Measurements from ENCODE around the gene FOXRED2. TPM values are rescaled to one million over a fixed set of nuclear protein-coding genes. Genes with fewer than 3 reads are reported as not detected.
"Not testable (repeated sequence)": the region's sequence is repeated elsewhere in the genome, so short reads cannot be mapped to it uniquely, and the experiment has no call there.

Gene FOXRED2
- total RNA-seq, 2 experiments from 2014 or later = 16.7 to 17.5 TPM

- ChIA-PET POLR2A (interaction anchor here (0.7 to 1.8 kb wide), 9 partner anchors 10 to 126 kb away, joined by 3 to 9 read pairs (median 3); no protein-coding TSS in a partner anchor), CTCF (interaction anchor here (1.0 to 1.7 kb wide), 3 partner anchors 67 to 151 kb away, joined by 3 to 5 read pairs (median 3); no protein-coding TSS in a partner anchor)
- intact Hi-C loops (cut with micrococcal nuclease) = loop anchor here (5.0 kb wide), 2 partner anchors 85 to 120 kb away; no protein-coding TSS in a partner anchor
- Mint-ChIP-seq H3K4me3 (peak overlapping the region; percentile 56), H3K27ac (peak overlapping the region; percentile 95), H3K27me3 (no peaks in the 10 kb centered on the region), H3K36me3 (ENCODE audit: low read depth) (no peaks in the 10 kb centered on the region), H3K9me3 (no peaks in the 10 kb centered on the region), H3K4me1 (ENCODE audit: low read depth) (peaks cover 48% of the 10 kb centered on the region)
- ATAC-seq (peak; percentile 14), DNase-seq (peak; percentile 72)
- TF ChIP-seq, protein P1, sequence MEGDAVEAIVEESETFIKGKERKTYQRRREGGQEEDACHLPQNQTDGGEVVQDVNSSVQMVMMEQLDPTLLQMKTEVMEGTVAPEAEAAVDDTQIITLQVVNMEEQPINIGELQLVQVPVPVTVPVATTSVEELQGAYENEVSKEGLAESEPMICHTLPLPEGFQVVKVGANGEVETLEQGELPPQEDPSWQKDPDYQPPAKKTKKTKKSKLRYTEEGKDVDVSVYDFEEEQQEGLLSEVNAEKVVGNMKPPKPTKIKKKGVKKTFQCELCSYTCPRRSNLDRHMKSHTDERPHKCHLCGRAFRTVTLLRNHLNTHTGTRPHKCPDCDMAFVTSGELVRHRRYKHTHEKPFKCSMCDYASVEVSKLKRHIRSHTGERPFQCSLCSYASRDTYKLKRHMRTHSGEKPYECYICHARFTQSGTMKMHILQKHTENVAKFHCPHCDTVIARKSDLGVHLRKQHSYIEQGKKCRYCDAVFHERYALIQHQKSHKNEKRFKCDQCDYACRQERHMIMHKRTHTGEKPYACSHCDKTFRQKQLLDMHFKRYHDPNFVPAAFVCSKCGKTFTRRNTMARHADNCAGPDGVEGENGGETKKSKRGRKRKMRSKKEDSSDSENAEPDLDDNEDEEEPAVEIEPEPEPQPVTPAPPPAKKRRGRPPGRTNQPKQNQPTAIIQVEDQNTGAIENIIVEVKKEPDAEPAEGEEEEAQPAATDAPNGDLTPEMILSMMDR (IDR thresholded peaks at IDR 0.05) = peak; percentile 18
Observed at GRCh38 chr22:36452250-36452977, 54.4 kb downstream of the FOXRED2 start.

DNA sequence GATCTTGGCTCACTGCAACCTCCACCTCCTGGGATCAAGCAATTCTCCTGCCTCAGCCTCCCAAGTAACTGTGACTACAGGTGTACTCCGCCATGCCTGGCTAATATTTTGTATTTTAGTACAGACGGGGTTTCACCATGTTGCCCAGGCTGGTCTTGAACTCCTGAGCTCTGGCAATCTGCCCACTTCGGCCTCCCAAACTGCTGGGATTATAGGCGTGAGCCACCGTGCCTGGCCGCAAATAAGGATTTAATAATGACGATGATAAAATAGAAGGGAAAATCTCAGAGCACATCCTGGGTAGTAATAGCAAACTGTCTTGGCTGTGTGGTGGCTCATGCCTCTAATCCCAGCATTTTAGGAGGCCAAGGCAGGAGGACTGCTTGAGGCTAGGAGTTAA, 55.9 kb downstream of the FOXRED2 start:
- H3K36me3 Mint-ChIP-seq (ENCODE audit: low read depth); H3K4me3 Mint-ChIP-seq; H3K27me3 Mint-ChIP-seq; H3K9me3 Mint-ChIP-seq; ATAC-seq; DNase-seq: not testable (repeated sequence)
- ChIA-PET CTCF (interaction anchor here (1.0 to 1.7 kb wide), 2 partner anchors 149 to 299 kb away, joined by 3 read pairs; no protein-coding TSS in a partner anchor), POLR2A (interaction anchor here (0.8 to 1.8 kb wide), 8 partner anchors 9 to 119 kb away, joined by 3 to 9 read pairs (median 3); no protein-coding TSS in a partner anchor)
- Mint-ChIP-seq H3K27ac (peak overlapping the region; percentile 95), H3K4me1 (ENCODE audit: low read depth) (peaks cover 43% of the 10 kb centered on the region)
- intact Hi-C loops (cut with micrococcal nuclease) = loop anchor here (5.0 kb wide), 2 partner anchors 84 to 119 kb away; no protein-coding TSS in a partner anchor

DNA sequence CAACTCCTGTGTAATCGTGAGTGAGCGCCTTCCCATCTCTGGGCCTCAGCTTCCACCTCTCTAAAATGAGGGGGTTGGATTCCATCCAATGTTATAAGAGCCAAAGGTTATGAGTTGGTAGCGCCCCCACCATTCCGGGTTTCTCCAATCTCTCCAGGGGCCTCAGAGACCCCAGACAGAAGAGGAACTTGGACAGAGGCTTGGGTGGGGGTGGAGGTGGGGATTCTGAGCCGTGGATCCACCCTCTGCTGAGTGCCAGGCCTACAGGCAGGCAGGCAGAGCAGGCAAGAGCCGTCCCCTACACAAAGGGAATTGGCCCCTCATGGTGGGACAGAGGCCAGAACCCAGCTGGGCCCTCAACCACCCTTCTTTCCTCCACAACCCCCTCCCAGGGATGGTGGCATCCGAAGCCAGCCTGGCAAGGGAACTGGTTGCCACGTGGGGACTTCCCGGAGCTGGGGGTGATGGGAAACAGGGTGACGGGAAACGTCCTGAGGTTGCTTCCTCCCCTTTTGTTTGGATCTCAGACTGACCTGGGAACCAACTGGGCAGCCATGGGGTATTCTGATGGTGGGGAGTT, 57.2 kb downstream of the FOXRED2 start:
- Mint-ChIP-seq H3K27ac (no peak overlapping the region), H3K4me3 (no peak overlapping the region), H3K36me3 (ENCODE audit: low read depth) (no peaks in the 10 kb centered on the region), H3K9me3 (no peaks in the 10 kb centered on the region), H3K4me1 (ENCODE audit: low read depth) (peaks cover 39% of the 10 kb centered on the region), H3K27me3 (no peaks in the 10 kb centered on the region)
- DNase-seq (no peak), ATAC-seq (no peak)
- TF ChIP-seq, protein P1 (IDR thresholded peaks at IDR 0.05) = no peak
- intact Hi-C loops (cut with micrococcal nuclease) = loop anchor here (5.0 kb wide), 2 partner anchors 82 to 117 kb away; no protein-coding TSS in a partner anchor
- ChIA-PET POLR2A (interaction anchor here (0.9 to 1.5 kb wide), 3 partner anchors 11 to 116 kb away, joined by 3 read pairs; no protein-coding TSS in a partner anchor), CTCF (no interaction called here)

- ChIA-PET POLR2A (no interaction called here), CTCF (interaction anchor here (0.8 to 0.9 kb wide), 2 partner anchors 11 to 105 kb away, joined by 3 read pairs; no protein-coding TSS in a partner anchor)
- ATAC-seq (no peak), DNase-seq (no peak)
- Mint-ChIP-seq H3K36me3 (ENCODE audit: low read depth) (no peaks in the 10 kb centered on the region), H3K9me3 (no peaks in the 10 kb centered on the region), H3K4me1 (ENCODE audit: low read depth) (peaks cover 32% of the 10 kb centered on the region), H3K27ac (peak overlapping the region; percentile 34), H3K27me3 (no peaks in the 10 kb centered on the region), H3K4me3 (no peak overlapping the region)
- TF ChIP-seq, protein P1 (IDR thresholded peaks at IDR 0.05) = no peak
- intact Hi-C loops (cut with micrococcal nuclease) = no loop called here
Observed at GRCh38 chr22:36447632-36448031, 59.2 kb downstream of the FOXRED2 start.

DNA sequence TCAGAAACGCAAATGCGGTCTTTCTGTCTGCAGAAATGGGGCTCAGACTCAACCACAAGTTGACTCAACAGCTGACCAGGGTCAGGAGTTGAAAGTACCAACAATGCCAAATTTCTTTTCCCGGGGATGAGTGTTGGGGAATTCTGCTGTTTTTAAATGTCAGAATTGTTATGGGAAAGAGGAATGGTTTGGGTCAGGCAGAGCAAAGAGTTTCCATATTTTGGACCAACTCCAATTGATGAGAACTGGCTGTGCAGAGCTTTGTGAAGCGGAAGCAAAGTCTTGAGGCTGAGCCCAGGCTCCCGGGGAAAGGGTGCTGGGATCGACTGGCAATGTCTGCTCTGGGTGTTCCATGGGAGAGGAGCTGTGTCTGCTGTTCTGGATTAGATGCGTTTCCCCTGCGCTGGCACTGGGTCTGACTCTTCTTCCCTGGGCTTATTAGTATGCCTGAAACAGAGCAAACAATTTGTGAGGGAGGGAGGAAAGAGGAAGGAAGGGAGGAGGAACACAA, 61.6 kb downstream of the FOXRED2 start:
- Mint-ChIP-seq H3K9me3 (no peaks in the 10 kb centered on the region), H3K36me3 (ENCODE audit: low read depth) (no peaks in the 10 kb centered on the region), H3K27me3 (no peaks in the 10 kb centered on the region), H3K27ac (no peak overlapping the region), H3K4me3 (no peak overlapping the region), H3K4me1 (ENCODE audit: low read depth) (peaks cover 23% of the 10 kb centered on the region)
- ChIA-PET CTCF (interaction anchor here (1.0 to 1.7 kb wide), 3 partner anchors 10 to 159 kb away, joined by 3 to 4 read pairs (median 3); no protein-coding TSS in a partner anchor), POLR2A (interaction anchor here (1.0 kb wide), 1 partner anchor 8 kb away, joined by 3 read pairs; no protein-coding TSS in a partner anchor)
- TF ChIP-seq, protein P1 (IDR thresholded peaks at IDR 0.05) = no peak
- no peak for ATAC-seq
- no peak for DNase-seq
- intact Hi-C loops (cut with micrococcal nuclease) = no loop called here

All from activated CD8-positive, alpha-beta T cell treated with anti-CD3 and anti-CD28 coated beads for 36 hours (primary cell).